ENCODE data around the gene CYB561A3. TPM values are rescaled to one million over a fixed set of nuclear protein-coding genes. Genes with fewer than 3 reads are reported as not detected.

Gene CYB561A3
- total and polyA plus RNA-seq, 2 experiments from 2014 or later, result 9.8 to 30.8 TPM

- Mint-ChIP-seq H3K4me1 (peaks cover 19% of the 10 kb centered on the region; the same call in 2 of the 3 replicates), H3K9me3 (no peaks in the 10 kb centered on the region), H3K27me3 (ENCODE audit: insufficient read depth, low read depth, poor library complexity) (peaks cover 6% of the 10 kb centered on the region), H3K27ac (no peak overlapping the region), H3K4me3 (no peak overlapping the region), H3K36me3 (ENCODE audit: low read depth) (peaks cover 10% of the 10 kb centered on the region; the same call in 2 of the 3 replicates)
- H2AFZ ChIP-seq, result no peak overlapping the region
- no peak for ATAC-seq
- H3K27me3 ChIP-seq (ENCODE audit: insufficient read depth), result no peaks in the 10 kb centered on the region
- H3K4me1 ChIP-seq (ENCODE audit: insufficient read depth), result peaks cover 11% of the 10 kb centered on the region; the same call in 1 of the 2 replicates
- H3K79me2 ChIP-seq (replicated peaks; ENCODE audit: insufficient read depth), result no peaks in the 10 kb centered on the region
- DNase-seq (ENCODE audit: low spot score), result no peak
- H4K20me1 ChIP-seq (replicated peaks; ENCODE audit: insufficient read depth), result no peaks in the 10 kb centered on the region
- no peaks in the 10 kb centered on the region for H3K9me2 ChIP-seq (ENCODE audit: insufficient read depth)
- TF ChIP-seq, protein P1, sequence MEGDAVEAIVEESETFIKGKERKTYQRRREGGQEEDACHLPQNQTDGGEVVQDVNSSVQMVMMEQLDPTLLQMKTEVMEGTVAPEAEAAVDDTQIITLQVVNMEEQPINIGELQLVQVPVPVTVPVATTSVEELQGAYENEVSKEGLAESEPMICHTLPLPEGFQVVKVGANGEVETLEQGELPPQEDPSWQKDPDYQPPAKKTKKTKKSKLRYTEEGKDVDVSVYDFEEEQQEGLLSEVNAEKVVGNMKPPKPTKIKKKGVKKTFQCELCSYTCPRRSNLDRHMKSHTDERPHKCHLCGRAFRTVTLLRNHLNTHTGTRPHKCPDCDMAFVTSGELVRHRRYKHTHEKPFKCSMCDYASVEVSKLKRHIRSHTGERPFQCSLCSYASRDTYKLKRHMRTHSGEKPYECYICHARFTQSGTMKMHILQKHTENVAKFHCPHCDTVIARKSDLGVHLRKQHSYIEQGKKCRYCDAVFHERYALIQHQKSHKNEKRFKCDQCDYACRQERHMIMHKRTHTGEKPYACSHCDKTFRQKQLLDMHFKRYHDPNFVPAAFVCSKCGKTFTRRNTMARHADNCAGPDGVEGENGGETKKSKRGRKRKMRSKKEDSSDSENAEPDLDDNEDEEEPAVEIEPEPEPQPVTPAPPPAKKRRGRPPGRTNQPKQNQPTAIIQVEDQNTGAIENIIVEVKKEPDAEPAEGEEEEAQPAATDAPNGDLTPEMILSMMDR (conservative IDR thresholded peaks at IDR 0.05; ENCODE audit: low read depth in 2 of 2), result no peak
- TF ChIP-seq POLR2AphosphoS5 (IDR thresholded peaks at IDR 0.05; ENCODE audit: low read depth), result no peak
- no peak for TF ChIP-seq EZH2phosphoT487 (IDR thresholded peaks at IDR 0.05; ENCODE audit: unreplicated experiment)
- no peak for TF ChIP-seq ZNF331 (CRISPR knock-in tag; IDR thresholded peaks at IDR 0.05; ENCODE audit: low read depth)
- TF ChIP-seq JUNB (IDR thresholded peaks at IDR 0.05; ENCODE audit: unreplicated experiment), result no peak
- no peak for TF ChIP-seq ZNF114 (CRISPR knock-in tag; IDR thresholded peaks at IDR 0.05)
- TF ChIP-seq, protein P2, sequence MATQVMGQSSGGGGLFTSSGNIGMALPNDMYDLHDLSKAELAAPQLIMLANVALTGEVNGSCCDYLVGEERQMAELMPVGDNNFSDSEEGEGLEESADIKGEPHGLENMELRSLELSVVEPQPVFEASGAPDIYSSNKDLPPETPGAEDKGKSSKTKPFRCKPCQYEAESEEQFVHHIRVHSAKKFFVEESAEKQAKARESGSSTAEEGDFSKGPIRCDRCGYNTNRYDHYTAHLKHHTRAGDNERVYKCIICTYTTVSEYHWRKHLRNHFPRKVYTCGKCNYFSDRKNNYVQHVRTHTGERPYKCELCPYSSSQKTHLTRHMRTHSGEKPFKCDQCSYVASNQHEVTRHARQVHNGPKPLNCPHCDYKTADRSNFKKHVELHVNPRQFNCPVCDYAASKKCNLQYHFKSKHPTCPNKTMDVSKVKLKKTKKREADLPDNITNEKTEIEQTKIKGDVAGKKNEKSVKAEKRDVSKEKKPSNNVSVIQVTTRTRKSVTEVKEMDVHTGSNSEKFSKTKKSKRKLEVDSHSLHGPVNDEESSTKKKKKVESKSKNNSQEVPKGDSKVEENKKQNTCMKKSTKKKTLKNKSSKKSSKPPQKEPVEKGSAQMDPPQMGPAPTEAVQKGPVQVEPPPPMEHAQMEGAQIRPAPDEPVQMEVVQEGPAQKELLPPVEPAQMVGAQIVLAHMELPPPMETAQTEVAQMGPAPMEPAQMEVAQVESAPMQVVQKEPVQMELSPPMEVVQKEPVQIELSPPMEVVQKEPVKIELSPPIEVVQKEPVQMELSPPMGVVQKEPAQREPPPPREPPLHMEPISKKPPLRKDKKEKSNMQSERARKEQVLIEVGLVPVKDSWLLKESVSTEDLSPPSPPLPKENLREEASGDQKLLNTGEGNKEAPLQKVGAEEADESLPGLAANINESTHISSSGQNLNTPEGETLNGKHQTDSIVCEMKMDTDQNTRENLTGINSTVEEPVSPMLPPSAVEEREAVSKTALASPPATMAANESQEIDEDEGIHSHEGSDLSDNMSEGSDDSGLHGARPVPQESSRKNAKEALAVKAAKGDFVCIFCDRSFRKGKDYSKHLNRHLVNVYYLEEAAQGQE (IDR thresholded peaks at IDR 0.05; ENCODE audit: unreplicated experiment), result no peak
- no peak for TF ChIP-seq CREB1 (CRISPR knock-in tag; IDR thresholded peaks at IDR 0.05; ENCODE audit: low read depth)
- H3K27ac ChIP-seq (ENCODE audit: low read depth), result no peak overlapping the region
- H3K4me2 ChIP-seq, result no peak overlapping the region
- no peak overlapping the region for H3K4me3 ChIP-seq
- no peaks in the 10 kb centered on the region for H3K36me3 ChIP-seq (ENCODE audit: insufficient read depth)
- peaks cover 21% of the 10 kb centered on the region for H3F3A ChIP-seq (replicated peaks; ENCODE audit: low read depth)
These were observed 22.7 kb downstream of the CYB561A3 start for GRCh38 chr11:61338783-61339489.

Data from GM23338 (cell line).